SK-N-SH (cell line): Measurements from ENCODE around the gene SLC12A5. TPM values are rescaled to one million over a fixed set of nuclear protein-coding genes. Genes with fewer than 3 reads are reported as not detected.

Source experiments
- CTCF ChIA-PET: fragments of 300-600, 350-600 bp; formaldehyde crosslinking; extraction: SDS; loops from one replicate; lab custom pipeline; 2021; lab: Yijun Ruan, JAX
- POLR2A ChIA-PET: fragments of 350-600 bp; sonication (Branson Sonifier 250); formaldehyde crosslinking; extraction: SDS; loops from one replicate; lab custom pipeline; 2020; ENCODE audit warnings: antibody characterized with exemption, inconsistent platforms; lab: Yijun Ruan, JAX
- DNase-seq: peaks from one replicate; pipeline ENCODE4 v3.0.0; 2012
- H2AFZ ChIP-seq: fragments of 200-600 bp; sonication (generic); 2 replicates; pipeline ENCODE4 v1.8.1; 2016; ENCODE audit warnings: antibody characterized with exemption, mild to moderate bottlenecking, low read depth
- H3F3A ChIP-seq: fragments of 200-600 bp; sonication (generic); replicated peaks from 2 replicates; pipeline ENCODE3; 2016; ENCODE audit warnings: antibody characterized with exemption, mild to moderate bottlenecking; ENCODE audit not compliant: insufficient read depth
- H3K27ac ChIP-seq, 2 experiments: fragments of 200-500 bp in 1 of 2; fragments of 200-600 bp in 1 of 2; sonication (Bioruptor generic) in 1 of 2; sonication (generic), shearing (Covaris generic) in 1 of 2; 2 replicates each; pipeline versions ENCODE4 v1.5.1 to v1.6.1; 2014 to 2016; ENCODE audit warnings: low read depth in 2 of 2, inconsistent platforms in 1 of 2, low read length in 1 of 2, mild to moderate bottlenecking in 1 of 2, mixed read lengths in 1 of 2
- H3K27me3 ChIP-seq: fragments of 200-600 bp; sonication (generic), shearing (Covaris generic); 2 replicates; pipeline ENCODE4 v1.6.1; 2016; ENCODE audit warnings: mixed run types; ENCODE audit not compliant: insufficient read depth
- H3K36me3 ChIP-seq, 2 experiments: fragments of 200-500 bp in 1 of 2; fragments of 200-600 bp in 1 of 2; sonication (Bioruptor generic) in 1 of 2; sonication (generic) in 1 of 2; replicated peaks in 1 of 2; 2 replicates each; pipeline versions ENCODE3 to v1.5.1; 2014 to 2016; ENCODE audit warnings: low read length in 1 of 2, mild to moderate bottlenecking in 1 of 2; ENCODE audit not compliant: insufficient read depth in 2 of 2, control insufficient read depth in 1 of 2
- H3K4me1 ChIP-seq, 2 experiments: fragments of 200-500 bp in 1 of 2; fragments of 200-600 bp in 1 of 2; sonication (Bioruptor generic) in 1 of 2; sonication (generic), shearing (Covaris generic) in 1 of 2; 2 replicates each; pipeline versions ENCODE4 v1.5.1 to v1.6.1; 2014 to 2016; ENCODE audit warnings: low read depth in 1 of 2, low read length in 1 of 2, mixed run types in 1 of 2; ENCODE audit not compliant: insufficient read depth in 2 of 2, control insufficient read depth in 1 of 2
- H3K4me2 ChIP-seq: fragments of 200-600 bp; sonication (generic), shearing (Covaris generic); 2 replicates; pipeline ENCODE4 v1.6.1; 2017; ENCODE audit warnings: mixed run types
- H3K4me3 ChIP-seq, 2 experiments: fragments of 200-500 bp in 1 of 2; fragments of 200-600 bp in 1 of 2; sonication (Bioruptor generic) in 1 of 2; sonication (generic), shearing (Covaris generic) in 1 of 2; 2 replicates each; pipeline versions ENCODE4 v1.5.1 to v1.8.1; 2014 to 2016; ENCODE audit warnings: low read depth in 2 of 2, inconsistent platforms in 1 of 2, low read length in 1 of 2, mild to moderate bottlenecking in 1 of 2, mixed read lengths in 1 of 2, moderate library complexity in 1 of 2
- H3K79me2 ChIP-seq: fragments of 200-600 bp; sonication (generic); 2 replicates; pipeline ENCODE4 v1.8.1; 2017; ENCODE audit warnings: mild to moderate bottlenecking; ENCODE audit not compliant: insufficient read depth
- H3K9ac ChIP-seq: fragments of 200-600 bp; sonication (generic); 2 replicates; pipeline ENCODE4 v1.6.1; 2017; ENCODE audit warnings: mixed run types
- H3K9me2 ChIP-seq: fragments of 200-600 bp; sonication (generic); 2 replicates; pipeline ENCODE4 v1.6.1; 2017; ENCODE audit warnings: mixed run types
- H3K9me3 ChIP-seq: fragments of 200-600 bp; sonication (generic); 2 replicates; pipeline ENCODE4 v1.6.1; 2017; ENCODE audit warnings: mixed run types, mild to moderate bottlenecking, moderate library complexity
- H4K20me1 ChIP-seq: fragments of 200-600 bp; sonication (generic); 2 replicates; pipeline ENCODE4 v1.6.1; 2017; ENCODE audit warnings: mild to moderate bottlenecking, mixed run types; ENCODE audit not compliant: insufficient read depth
- ELF1 ChIP-seq: IDR thresholded peaks from 2 replicates; pipeline ENCODE4 v1.4.0; 2012
- FOSL2 ChIP-seq: IDR thresholded peaks from 2 replicates; pipeline ENCODE4 v1.4.0; 2012; ENCODE audit warnings: low read depth, mild to moderate bottlenecking, moderate library complexity, borderline replicate concordance
- GATA2 ChIP-seq: sonication (generic); formaldehyde crosslinking; IDR thresholded peaks from 2 replicates; pipeline ENCODE4 v1.5.0; 2020; ENCODE audit warnings: mild to moderate bottlenecking, missing genetic modification reagents
- NRF1 ChIP-seq: IDR thresholded peaks from 2 replicates; pipeline ENCODE4 v1.6.1; 2012; ENCODE audit warnings: low read depth, mild to moderate bottlenecking, low read length
- RCOR1 ChIP-seq: fragments of 150-350 bp; IDR thresholded peaks from 2 replicates; pipeline ENCODE4 v1.6.1; 2017; ENCODE audit warnings: antibody characterized with exemption, low read length
- SIN3A ChIP-seq: IDR thresholded peaks from 2 replicates; pipeline ENCODE4 v1.6.1; 2012; ENCODE audit warnings: low read depth, mild to moderate bottlenecking, low read length, moderate library complexity, borderline replicate concordance
- WGBS: methylation state at CpG from one replicate; pipeline ENCODE4 v1.1.6; 2017; ENCODE audit warnings: low lambda C conversion rate; 5-methylcytosine and 5-hydroxymethylcytosine counted together
- polyA plus RNA-seq, 3 experiments: library from polyadenylated mRNA; depleted of rRNA; stranded (reverse); fragments of >200 nt; gene quantifications; 2 replicates each; pipeline ENCODE4 v1.2.3, GENCODE V29; 2012
- TF ChIP-seq, protein P1 (sequence below): IDR thresholded peaks from 2 replicates; pipeline ENCODE4 v1.6.1; 2012; ENCODE audit warnings: mild to moderate bottlenecking, low read depth, low read length, moderate library complexity
- TF ChIP-seq, protein P2 (sequence below): fragments of 150-350 bp; IDR thresholded peaks from 2 replicates; pipeline ENCODE4 v1.6.1; 2017; ENCODE audit warnings: antibody characterized with exemption, low read length, low read depth, borderline replicate concordance
- TF ChIP-seq, protein P3 (sequence below): IDR thresholded peaks from 2 replicates; pipeline ENCODE4 v1.4.0; 2012; ENCODE audit warnings: low read depth, borderline replicate concordance

Gene SLC12A5
- polyA plus RNA-seq, 1 of the 3 experiments (the other 2 are of a cell fraction), result 19.9 TPM

DNA sequence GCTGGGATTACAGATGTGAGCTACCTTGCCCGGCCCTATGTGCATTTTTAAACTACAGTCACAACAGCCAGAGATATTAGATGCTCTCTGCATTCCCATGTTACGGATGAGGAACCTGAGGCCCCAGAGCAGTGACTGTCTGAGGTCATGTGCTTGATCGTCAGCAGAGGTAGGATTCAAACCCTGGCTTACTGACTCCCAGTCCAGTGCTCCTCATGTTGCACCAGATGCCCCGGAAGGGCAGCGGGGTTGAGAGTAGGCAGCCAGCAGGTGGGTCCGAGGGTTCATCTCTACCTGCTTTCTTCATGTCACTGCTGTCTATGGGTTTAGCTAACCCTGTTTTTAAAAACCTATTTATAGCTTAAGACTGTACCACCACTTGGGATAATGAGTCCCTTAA lies 47.8 kb upstream of the SLC12A5 start (continued):
- TF ChIP-seq, protein P1, sequence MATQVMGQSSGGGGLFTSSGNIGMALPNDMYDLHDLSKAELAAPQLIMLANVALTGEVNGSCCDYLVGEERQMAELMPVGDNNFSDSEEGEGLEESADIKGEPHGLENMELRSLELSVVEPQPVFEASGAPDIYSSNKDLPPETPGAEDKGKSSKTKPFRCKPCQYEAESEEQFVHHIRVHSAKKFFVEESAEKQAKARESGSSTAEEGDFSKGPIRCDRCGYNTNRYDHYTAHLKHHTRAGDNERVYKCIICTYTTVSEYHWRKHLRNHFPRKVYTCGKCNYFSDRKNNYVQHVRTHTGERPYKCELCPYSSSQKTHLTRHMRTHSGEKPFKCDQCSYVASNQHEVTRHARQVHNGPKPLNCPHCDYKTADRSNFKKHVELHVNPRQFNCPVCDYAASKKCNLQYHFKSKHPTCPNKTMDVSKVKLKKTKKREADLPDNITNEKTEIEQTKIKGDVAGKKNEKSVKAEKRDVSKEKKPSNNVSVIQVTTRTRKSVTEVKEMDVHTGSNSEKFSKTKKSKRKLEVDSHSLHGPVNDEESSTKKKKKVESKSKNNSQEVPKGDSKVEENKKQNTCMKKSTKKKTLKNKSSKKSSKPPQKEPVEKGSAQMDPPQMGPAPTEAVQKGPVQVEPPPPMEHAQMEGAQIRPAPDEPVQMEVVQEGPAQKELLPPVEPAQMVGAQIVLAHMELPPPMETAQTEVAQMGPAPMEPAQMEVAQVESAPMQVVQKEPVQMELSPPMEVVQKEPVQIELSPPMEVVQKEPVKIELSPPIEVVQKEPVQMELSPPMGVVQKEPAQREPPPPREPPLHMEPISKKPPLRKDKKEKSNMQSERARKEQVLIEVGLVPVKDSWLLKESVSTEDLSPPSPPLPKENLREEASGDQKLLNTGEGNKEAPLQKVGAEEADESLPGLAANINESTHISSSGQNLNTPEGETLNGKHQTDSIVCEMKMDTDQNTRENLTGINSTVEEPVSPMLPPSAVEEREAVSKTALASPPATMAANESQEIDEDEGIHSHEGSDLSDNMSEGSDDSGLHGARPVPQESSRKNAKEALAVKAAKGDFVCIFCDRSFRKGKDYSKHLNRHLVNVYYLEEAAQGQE, result no peak

DNA sequence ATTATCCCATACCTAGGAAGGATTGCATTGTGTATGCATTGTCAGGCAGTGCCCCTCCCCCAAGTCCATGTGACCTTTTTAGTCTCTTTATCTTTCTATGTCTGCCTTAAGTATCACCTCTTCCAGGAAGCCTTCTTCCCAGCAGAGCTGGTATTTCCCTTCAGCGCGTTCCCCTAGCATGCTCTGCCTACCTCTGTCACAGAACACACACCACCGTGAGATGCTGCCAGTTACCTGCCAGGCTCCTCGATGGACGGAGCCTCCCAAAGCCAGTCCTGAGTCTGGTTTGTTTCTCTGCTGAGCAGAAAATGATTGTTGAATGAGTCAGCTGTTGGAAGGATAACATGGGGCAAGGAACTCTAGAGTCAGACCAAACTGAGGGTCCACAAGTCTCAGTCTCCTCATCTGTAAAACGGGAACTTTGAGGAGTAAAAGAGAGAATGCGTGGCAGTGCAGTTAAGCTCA lies 45.7 kb upstream of the SLC12A5 start:
- no peaks in the 10 kb centered on the region for H3K9me3 ChIP-seq
- no peaks in the 10 kb centered on the region for H3K36me3 ChIP-seq
- no peak overlapping the region for H3K27ac ChIP-seq
- ChIA-PET CTCF (interaction anchor here (0.6 to 2.1 kb wide), 4 partner anchors 14 to 997 kb away, joined by 3 to 8 read pairs (median 4); no protein-coding TSS in a partner anchor), POLR2A (interaction anchor here (0.8 kb wide), 1 partner anchor 12 kb away, joined by 4 read pairs; the partner anchor contains the start of gene ZNF335)
- DNase-seq, result no peak
- H3K9me2 ChIP-seq, result no peaks in the 10 kb centered on the region
- no peaks in the 10 kb centered on the region for H3F3A ChIP-seq
- no peaks in the 10 kb centered on the region for H3K27me3 ChIP-seq
- TF ChIP-seq GATA2 (CRISPR knock-in tag) (no peak), FOSL2 (no peak), ELF1 (no peak), SIN3A (no peak), RCOR1 (no peak), NRF1 (no peak)
- TF ChIP-seq, protein P2, sequence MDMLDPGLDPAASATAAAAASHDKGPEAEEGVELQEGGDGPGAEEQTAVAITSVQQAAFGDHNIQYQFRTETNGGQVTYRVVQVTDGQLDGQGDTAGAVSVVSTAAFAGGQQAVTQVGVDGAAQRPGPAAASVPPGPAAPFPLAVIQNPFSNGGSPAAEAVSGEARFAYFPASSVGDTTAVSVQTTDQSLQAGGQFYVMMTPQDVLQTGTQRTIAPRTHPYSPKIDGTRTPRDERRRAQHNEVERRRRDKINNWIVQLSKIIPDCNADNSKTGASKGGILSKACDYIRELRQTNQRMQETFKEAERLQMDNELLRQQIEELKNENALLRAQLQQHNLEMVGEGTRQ, result no peak
- TF ChIP-seq, protein P3, sequence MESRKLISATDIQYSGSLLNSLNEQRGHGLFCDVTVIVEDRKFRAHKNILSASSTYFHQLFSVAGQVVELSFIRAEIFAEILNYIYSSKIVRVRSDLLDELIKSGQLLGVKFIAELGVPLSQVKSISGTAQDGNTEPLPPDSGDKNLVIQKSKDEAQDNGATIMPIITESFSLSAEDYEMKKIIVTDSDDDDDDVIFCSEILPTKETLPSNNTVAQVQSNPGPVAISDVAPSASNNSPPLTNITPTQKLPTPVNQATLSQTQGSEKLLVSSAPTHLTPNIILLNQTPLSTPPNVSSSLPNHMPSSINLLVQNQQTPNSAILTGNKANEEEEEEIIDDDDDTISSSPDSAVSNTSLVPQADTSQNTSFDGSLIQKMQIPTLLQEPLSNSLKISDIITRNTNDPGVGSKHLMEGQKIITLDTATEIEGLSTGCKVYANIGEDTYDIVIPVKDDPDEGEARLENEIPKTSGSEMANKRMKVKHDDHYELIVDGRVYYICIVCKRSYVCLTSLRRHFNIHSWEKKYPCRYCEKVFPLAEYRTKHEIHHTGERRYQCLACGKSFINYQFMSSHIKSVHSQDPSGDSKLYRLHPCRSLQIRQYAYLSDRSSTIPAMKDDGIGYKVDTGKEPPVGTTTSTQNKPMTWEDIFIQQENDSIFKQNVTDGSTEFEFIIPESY, result no peak
- H2AFZ ChIP-seq, result no peak overlapping the region
- no peak overlapping the region for H3K9ac ChIP-seq
- H4K20me1 ChIP-seq, result no peaks in the 10 kb centered on the region
- no peak overlapping the region for H3K4me3 ChIP-seq
- H3K79me2 ChIP-seq, result no peaks in the 10 kb centered on the region
- H3K4me2 ChIP-seq, result no peak overlapping the region
- WGBS, result 64% methylated on average over 7 of the region's 7 CpGs
- no peaks in the 10 kb centered on the region; a peak in 1 of 4 replicates for H3K4me1 ChIP-seq
